Smooth muscle cell (in vitro differentiated cells): ENCODE measurements around the gene GPER1. TPM values are rescaled to one million over a fixed set of nuclear protein-coding genes. Genes with fewer than 3 reads are reported as not detected.

Experiments used
- DNase-seq: peaks from one replicate; lab custom pipeline; 2025; ENCODE audit not compliant: unreplicated experiment; lab: John Stamatoyannopoulos, UW
- H2AFZ ChIP-seq: fragments of 200-600 bp; sonication (generic); 2 replicates; pipeline ENCODE4 v1.6.0; 2016; ENCODE audit warnings: antibody characterized with exemption, low read depth, mild to moderate bottlenecking
- H3F3A ChIP-seq: fragments of 200-600 bp; sonication (generic); 2 replicates; pipeline ENCODE4 v1.6.0; 2017; ENCODE audit warnings: antibody characterized with exemption, low read depth
- H3K27ac ChIP-seq: fragments of 200-600 bp; sonication (generic); 2 replicates; pipeline ENCODE4 v1.5.1; 2016; ENCODE audit warnings: low read depth, mild to moderate bottlenecking
- H3K27me3 ChIP-seq: fragments of 200-600 bp; sonication (generic); 2 replicates; pipeline ENCODE4 v1.6.1; 2016; ENCODE audit warnings: low read depth, mild to moderate bottlenecking
- H3K36me3 ChIP-seq: fragments of 200-600 bp; sonication (generic); 2 replicates; pipeline ENCODE4 v1.5.1; 2016; ENCODE audit warnings: low read depth
- H3K4me1 ChIP-seq: fragments of 200-600 bp; sonication (generic); 2 replicates; pipeline ENCODE4 v1.5.1; 2016; ENCODE audit warnings: low read depth
- H3K4me2 ChIP-seq: fragments of 200-600 bp; sonication (generic); 2 replicates; pipeline ENCODE4 v1.6.0; 2016; ENCODE audit warnings: mild to moderate bottlenecking
- H3K4me3 ChIP-seq: fragments of 200-600 bp; sonication (generic); 2 replicates; pipeline ENCODE4 v1.5.1; 2016; ENCODE audit warnings: mild to moderate bottlenecking
- H3K79me2 ChIP-seq: fragments of 200-600 bp; sonication (generic); 2 replicates; pipeline ENCODE4 v1.6.0; 2016; ENCODE audit warnings: low read depth, mild to moderate bottlenecking
- H3K9ac ChIP-seq: fragments of 200-600 bp; sonication (generic); 2 replicates; pipeline ENCODE4 v1.6.0; 2016; ENCODE audit warnings: low read depth
- H3K9me3 ChIP-seq: fragments of 200-600 bp; sonication (generic); replicated peaks from 2 replicates; pipeline ENCODE4 v1.5.1; 2016; ENCODE audit warnings: low read depth
- H4K20me1 ChIP-seq: fragments of 200-600 bp; sonication (generic); 2 replicates; pipeline ENCODE4 v1.6.0; 2016; ENCODE audit warnings: low read depth
- WGBS: methylation state at CpG from one replicate; pipeline ENCODE4 v1.1.7; 2016; ENCODE audit warnings: low lambda C conversion rate; 5-methylcytosine and 5-hydroxymethylcytosine counted together
- polyA plus RNA-seq: library from polyadenylated mRNA; unstranded; fragments of >200 nt; fragmentation: Nextera tagmentation; extraction: Ambion mirVana; gene quantifications from 2 replicates; pipeline ENCODE4 v1.2.1, GENCODE V29; 2016
- total RNA-seq: library from RNA; depleted of rRNA; stranded (reverse); fragments of >200 nt; gene quantifications from 2 replicates; pipeline ENCODE4 v1.2.3, GENCODE V29; 2014
- TF ChIP-seq, protein P1 (sequence below): fragments of 200-600 bp; sonication (generic); IDR thresholded peaks from 2 replicates; pipeline ENCODE4 v1.5.1; 2017; ENCODE audit warnings: borderline replicate concordance, mild to moderate bottlenecking, antibody characterized with exemption; ENCODE audit not compliant: insufficient read depth, poor library complexity, severe bottlenecking

GPER1 gene
- total and polyA plus RNA-seq, 2 experiments from 2014 or later, result 1.3 to 2.3 TPM

- Histone ChIP-seq H3K79me2 (no peaks in the 10 kb centered on the region), H3K4me1 (peaks cover 7% of the 10 kb centered on the region), H3F3A (no peaks in the 10 kb centered on the region), H3K27ac (no peak overlapping the region), H3K4me3 (no peak overlapping the region), H3K36me3 (no peaks in the 10 kb centered on the region), H4K20me1 (peaks cover 60% of the 10 kb centered on the region), H2AFZ (no peak overlapping the region), H3K9ac (no peak overlapping the region), H3K9me3 (no peaks in the 10 kb centered on the region), H3K4me2 (no peak overlapping the region), H3K27me3 (no peaks in the 10 kb centered on the region)
- 94% methylated on average over 27 of the region's 27 CpGs for WGBS
- TF ChIP-seq, protein P1, sequence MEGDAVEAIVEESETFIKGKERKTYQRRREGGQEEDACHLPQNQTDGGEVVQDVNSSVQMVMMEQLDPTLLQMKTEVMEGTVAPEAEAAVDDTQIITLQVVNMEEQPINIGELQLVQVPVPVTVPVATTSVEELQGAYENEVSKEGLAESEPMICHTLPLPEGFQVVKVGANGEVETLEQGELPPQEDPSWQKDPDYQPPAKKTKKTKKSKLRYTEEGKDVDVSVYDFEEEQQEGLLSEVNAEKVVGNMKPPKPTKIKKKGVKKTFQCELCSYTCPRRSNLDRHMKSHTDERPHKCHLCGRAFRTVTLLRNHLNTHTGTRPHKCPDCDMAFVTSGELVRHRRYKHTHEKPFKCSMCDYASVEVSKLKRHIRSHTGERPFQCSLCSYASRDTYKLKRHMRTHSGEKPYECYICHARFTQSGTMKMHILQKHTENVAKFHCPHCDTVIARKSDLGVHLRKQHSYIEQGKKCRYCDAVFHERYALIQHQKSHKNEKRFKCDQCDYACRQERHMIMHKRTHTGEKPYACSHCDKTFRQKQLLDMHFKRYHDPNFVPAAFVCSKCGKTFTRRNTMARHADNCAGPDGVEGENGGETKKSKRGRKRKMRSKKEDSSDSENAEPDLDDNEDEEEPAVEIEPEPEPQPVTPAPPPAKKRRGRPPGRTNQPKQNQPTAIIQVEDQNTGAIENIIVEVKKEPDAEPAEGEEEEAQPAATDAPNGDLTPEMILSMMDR, result no peak
- DNase-seq, result no peak
Measured at GRCh38 chr7:1076184-1077072, 11.5 kb upstream of the GPER1 start.

- Histone ChIP-seq H3K4me2 (no peak overlapping the region), H3K9me3 (no peaks in the 10 kb centered on the region), H3K27me3 (no peaks in the 10 kb centered on the region), H3K4me1 (peaks cover 7% of the 10 kb centered on the region), H3K36me3 (no peaks in the 10 kb centered on the region), H4K20me1 (peaks cover 59% of the 10 kb centered on the region), H3K4me3 (no peak overlapping the region), H2AFZ (no peak overlapping the region), H3F3A (no peaks in the 10 kb centered on the region), H3K9ac (no peak overlapping the region), H3K79me2 (no peaks in the 10 kb centered on the region), H3K27ac (no peak overlapping the region)
- DNase-seq, result no peak
- TF ChIP-seq, protein P1, result no peak
- WGBS, result 99% methylated on average over 11 of the region's 11 CpGs
Measured at GRCh38 chr7:1078519-1078918, 9.4 kb upstream of the GPER1 start.

GRCh38 chr7:1078985-1079384 lies 8.9 kb upstream of the GPER1 start:
- Histone ChIP-seq H3K4me1 (peaks cover 7% of the 10 kb centered on the region), H2AFZ (no peak overlapping the region), H3K36me3 (no peaks in the 10 kb centered on the region), H3K4me3 (no peak overlapping the region), H3F3A (no peaks in the 10 kb centered on the region), H3K9ac (no peak overlapping the region), H3K79me2 (no peaks in the 10 kb centered on the region), H3K4me2 (no peak overlapping the region), H3K27me3 (no peaks in the 10 kb centered on the region), H4K20me1 (peaks cover 59% of the 10 kb centered on the region), H3K27ac (no peak overlapping the region), H3K9me3 (no peaks in the 10 kb centered on the region)
- DNase-seq, result no peak
- 95% methylated on average over 15 of the region's 15 CpGs for WGBS
- TF ChIP-seq, protein P1, result no peak
